B cell (primary cell): Measurements from ENCODE around the gene KCTD5. TPM values are rescaled to one million over a fixed set of nuclear protein-coding genes. Genes with fewer than 3 reads are reported as not detected.

Experiments used
- ATAC-seq: fragments of 200-7000 bp; cut with Tn5 transposase; one replicate; pipeline ENCODE4 v1.10.0; 2021; ENCODE audit warnings: low read depth, mild to moderate bottlenecking, moderate number of reproducible peaks, moderate library complexity
- CTCF ChIA-PET: fragments of 350-600 bp; sonication (Branson Sonifier 250); formaldehyde crosslinking; loops from one replicate; lab custom pipeline; 2021; ENCODE audit warnings: antibody characterized with exemption, inconsistent platforms; lab: Charles Lee
- POLR2A ChIA-PET: fragments of 350-600 bp; sonication (Branson Sonifier 250); formaldehyde crosslinking; loops from one replicate; lab custom pipeline; 2021; ENCODE audit warnings: antibody characterized with exemption; lab: Charles Lee
- DNase-seq: peaks from one replicate; pipeline ENCODE4 v3.0.0; 2013
- H2AFZ ChIP-seq: 2 replicates; pipeline ENCODE4 v1.6.1; 2012; ENCODE audit warnings: mild to moderate bottlenecking, low read depth, low read length; ENCODE audit not compliant: insufficient read depth, poor library complexity, severe bottlenecking
- H3K27ac ChIP-seq, 2 donors: 1 replicate in 1 of 2; 2 replicates in 1 of 2; pipeline ENCODE4 v1.5.1; 2012 to 2013; ENCODE audit warnings: low read length in 2 of 2, mild to moderate bottlenecking in 2 of 2, moderate library complexity in 1 of 2
- H3K27me3 ChIP-seq, 4 experiments: fragments of 200-600 bp in 1 of 4; sonication (generic) in 1 of 4; replicated peaks in 1 of 4; 1 replicate in 2 of 4; 2 replicates in 2 of 4; pipeline versions ENCODE4 v1.6.1 to v1.7.0; 2013 to 2016; ENCODE audit warnings: low read length in 3 of 4, mild to moderate bottlenecking in 2 of 4, mixed read lengths in 1 of 4, moderate library complexity in 1 of 4; ENCODE audit not compliant: insufficient read depth in 4 of 4, control insufficient read depth in 3 of 4; ENCODE audit errors: control extremely low read depth in 1 of 4
- H3K36me3 ChIP-seq, 2 experiments: replicated peaks in 1 of 2; 1 replicate in 1 of 2; 2 replicates in 1 of 2; pipeline versions ENCODE4 v1.6.1 to v1.7.1; 2013; ENCODE audit warnings: low read length in 1 of 2; ENCODE audit not compliant: insufficient read depth in 2 of 2, control insufficient read depth in 1 of 2; ENCODE audit errors: control extremely low read depth in 1 of 2, extremely low read depth in 1 of 2
- H3K4me1 ChIP-seq, 2 donors: fragments of 200-600 bp in 1 of 2; sonication (generic) in 1 of 2; 1 replicate in 1 of 2; 2 replicates in 1 of 2; pipeline versions ENCODE4 v1.5.1 to v1.6.1; 2013 to 2017; ENCODE audit warnings: low read length in 2 of 2; ENCODE audit not compliant: control insufficient read depth in 2 of 2, insufficient read depth in 2 of 2
- H3K4me2 ChIP-seq: replicated peaks from 2 replicates; pipeline ENCODE3; 2012; ENCODE audit warnings: mild to moderate bottlenecking, low read depth, low read length; ENCODE audit not compliant: poor library complexity, severe bottlenecking
- H3K4me3 ChIP-seq, 5 experiments: fragments of 200-600 bp in 1 of 5; sonication (generic) in 1 of 5; 1 replicate in 3 of 5; 2 replicates in 2 of 5; pipeline versions ENCODE4 v1.5.1 to v1.7.0; 2011 to 2016; ENCODE audit warnings: low read length in 4 of 5, mild to moderate bottlenecking in 4 of 5, low read depth in 2 of 5, control low read depth in 1 of 5, moderate library complexity in 1 of 5; ENCODE audit not compliant: insufficient read depth in 1 of 5; ENCODE audit errors: control extremely low read depth in 1 of 5, extremely low read depth in 1 of 5
- H3K79me2 ChIP-seq: fragments of 200-600 bp; sonication (generic); one replicate; pipeline ENCODE4 v1.6.0; 2016; ENCODE audit warnings: low read length; ENCODE audit not compliant: control insufficient read depth, insufficient read depth
- H3K9ac ChIP-seq: fragments of 200-600 bp; sonication (generic); 2 replicates; pipeline ENCODE4 v1.6.1; 2017; ENCODE audit warnings: mild to moderate bottlenecking, low read length, moderate library complexity
- H3K9me3 ChIP-seq, 3 donors: one replicate each; pipeline versions ENCODE4 v1.6.1 to v1.7.1; 2013; ENCODE audit warnings: low read length in 2 of 3; ENCODE audit not compliant: control insufficient read depth in 2 of 3, insufficient read depth in 1 of 3; ENCODE audit errors: control extremely low read depth in 1 of 3
- H4K20me1 ChIP-seq: 2 replicates; pipeline ENCODE4 v1.6.0; 2012; ENCODE audit warnings: mild to moderate bottlenecking, low read length; ENCODE audit not compliant: insufficient read depth, control insufficient read depth, poor library complexity, severe bottlenecking
- H3K27ac Mint-ChIP-seq: one replicate; pipeline ENCODE4 v1.8.0; 2021; ENCODE audit warnings: mixed read lengths
- H3K27me3 Mint-ChIP-seq: one replicate; pipeline ENCODE4 v1.8.0; 2021; ENCODE audit warnings: mixed read lengths
- H3K4me1 Mint-ChIP-seq: one replicate; pipeline ENCODE4 v1.8.0; 2021; ENCODE audit warnings: mixed read lengths
- H3K4me3 Mint-ChIP-seq: one replicate; pipeline ENCODE4 v1.8.0; 2021; ENCODE audit warnings: mixed read lengths
- H3K9me3 Mint-ChIP-seq: one replicate; pipeline ENCODE4 v1.8.0; 2022; ENCODE audit warnings: mixed read lengths; ENCODE audit not compliant: insufficient read depth
- EZH2 ChIP-seq: IDR thresholded peaks from 2 replicates; pipeline ENCODE4 v1.6.1; 2012; ENCODE audit warnings: borderline replicate concordance, low read depth, mild to moderate bottlenecking, moderate library complexity, low read length; ENCODE audit not compliant: insufficient read depth, poor library complexity, severe bottlenecking
- WGBS: methylation state at CpG from one replicate; pipeline ENCODE4 v1.1.5; 2013; ENCODE audit warnings: missing lambda C conversion rate; ENCODE audit not compliant: insufficient coverage; 5-methylcytosine and 5-hydroxymethylcytosine counted together
- intact Hi-C: fragments of 100-400 bp; cut with micrococcal nuclease; formaldehyde crosslinking; loops from one replicate; pipeline ENCODE4 v1.10.0; 2022
- polyA plus RNA-seq: library from polyadenylated mRNA; depleted of rRNA; stranded (reverse); fragments of >200 nt; gene quantifications from 2 replicates; pipeline ENCODE4 v1.2.3, GENCODE V29; 2012
- total RNA-seq, 2 donors: library from RNA; stranded (reverse); fragments of 120-200 nt in 1 of 2; gene quantifications; 1 replicate in 1 of 2; 2 replicates in 1 of 2; pipeline versions ENCODE4 v1.2.3 to v1.2.4, GENCODE V29; 2013 to 2022
- TF ChIP-seq, protein P1 (sequence below): fragments of 200-600 bp; IDR thresholded peaks from one replicate; pipeline ENCODE4 v1.8.0; 2022; ENCODE audit warnings: antibody characterized with exemption, mild to moderate bottlenecking

Gene KCTD5
- total and polyA plus RNA-seq, 2 donors (not counting 1 experiment from before 2014, with no cell fraction given), result 17.2 to 37.3 TPM

DNA sequence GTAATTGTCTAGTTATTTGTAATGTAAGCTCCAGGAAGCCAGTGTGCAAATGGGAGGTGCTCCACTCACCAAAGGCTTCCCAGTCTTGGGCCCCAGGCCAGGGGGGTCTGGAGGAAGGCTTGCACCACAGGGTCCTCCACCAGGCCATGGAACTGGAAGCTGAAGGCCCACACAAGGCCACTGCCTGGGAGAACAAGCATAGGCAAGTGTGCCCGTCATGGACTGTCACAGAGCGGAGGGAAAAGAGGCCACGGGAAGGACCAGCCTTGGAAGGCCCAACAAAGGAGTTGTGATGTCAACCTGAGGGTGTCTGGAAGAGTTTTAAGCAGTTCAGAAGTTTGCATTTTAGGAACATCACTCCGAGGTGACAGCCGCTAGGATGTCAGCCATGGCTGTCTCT, 67.2 kb downstream of the KCTD5 start:
- Histone ChIP-seq H3K9me3 (peaks cover 0 to 10% (median 3%) of the 10 kb centered on the region in 3 donors), H3K4me3 (no peak overlapping the region), H3K27ac (no peak overlapping the region), H2AFZ (no peak overlapping the region), H4K20me1 (peaks cover 17% of the 10 kb centered on the region), H3K27me3 (no peaks in the 10 kb centered on the region), H3K4me1 (peaks cover 21 to 25% of the 10 kb centered on the region in 2 donors), H3K4me2 (no peak overlapping the region), H3K79me2 (peaks cover 37% of the 10 kb centered on the region), H3K36me3 (peaks cover 0 to 3% of the 10 kb centered on the region in 2 experiments), H3K9ac (no peak overlapping the region)
- intact Hi-C loops, result no loop called here
- TF ChIP-seq, protein P1, sequence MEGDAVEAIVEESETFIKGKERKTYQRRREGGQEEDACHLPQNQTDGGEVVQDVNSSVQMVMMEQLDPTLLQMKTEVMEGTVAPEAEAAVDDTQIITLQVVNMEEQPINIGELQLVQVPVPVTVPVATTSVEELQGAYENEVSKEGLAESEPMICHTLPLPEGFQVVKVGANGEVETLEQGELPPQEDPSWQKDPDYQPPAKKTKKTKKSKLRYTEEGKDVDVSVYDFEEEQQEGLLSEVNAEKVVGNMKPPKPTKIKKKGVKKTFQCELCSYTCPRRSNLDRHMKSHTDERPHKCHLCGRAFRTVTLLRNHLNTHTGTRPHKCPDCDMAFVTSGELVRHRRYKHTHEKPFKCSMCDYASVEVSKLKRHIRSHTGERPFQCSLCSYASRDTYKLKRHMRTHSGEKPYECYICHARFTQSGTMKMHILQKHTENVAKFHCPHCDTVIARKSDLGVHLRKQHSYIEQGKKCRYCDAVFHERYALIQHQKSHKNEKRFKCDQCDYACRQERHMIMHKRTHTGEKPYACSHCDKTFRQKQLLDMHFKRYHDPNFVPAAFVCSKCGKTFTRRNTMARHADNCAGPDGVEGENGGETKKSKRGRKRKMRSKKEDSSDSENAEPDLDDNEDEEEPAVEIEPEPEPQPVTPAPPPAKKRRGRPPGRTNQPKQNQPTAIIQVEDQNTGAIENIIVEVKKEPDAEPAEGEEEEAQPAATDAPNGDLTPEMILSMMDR, result no peak
- no peak for TF ChIP-seq EZH2
- H3K4me3 Mint-ChIP-seq, result no peak overlapping the region
- H3K9me3 Mint-ChIP-seq, result peaks cover 2% of the 10 kb centered on the region
- DNase-seq (no peak), ATAC-seq (no peak)
- H3K27me3 Mint-ChIP-seq, result no peaks in the 10 kb centered on the region
- H3K27ac Mint-ChIP-seq, result peak overlapping the region; percentile 61
- WGBS, result 98% methylated on average over 5 of the region's 5 CpGs
- H3K4me1 Mint-ChIP-seq, result peaks cover 24% of the 10 kb centered on the region
- CTCF ChIA-PET, result no interaction called here
- POLR2A ChIA-PET, result no interaction called here

DNA sequence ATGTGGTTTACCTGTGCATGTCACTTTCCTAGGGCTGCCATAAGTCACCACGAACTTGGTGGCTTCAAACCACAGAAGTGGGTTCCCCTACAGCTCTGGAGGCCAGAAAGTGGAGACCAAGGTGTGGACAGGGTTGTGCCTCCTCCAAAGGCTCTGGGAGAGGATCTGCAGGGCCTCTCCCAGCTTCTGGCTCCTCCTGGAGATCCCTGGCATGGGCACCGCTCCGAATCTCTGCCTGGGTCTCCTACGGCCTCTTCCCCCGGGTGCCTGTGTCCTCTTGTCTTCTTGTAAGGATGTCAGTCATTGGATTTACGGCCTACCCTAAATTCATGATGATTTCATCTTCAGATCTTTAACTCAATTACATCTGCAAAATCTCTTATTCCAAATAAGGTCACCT, 67.6 kb downstream of the KCTD5 start:
- Mint-ChIP-seq H3K27me3 (no peaks in the 10 kb centered on the region), H3K27ac (peak overlapping the region; percentile 20), H3K4me1 (peaks cover 29% of the 10 kb centered on the region), H3K4me3 (no peak overlapping the region), H3K9me3 (peaks cover 2% of the 10 kb centered on the region)
- H3K36me3 ChIP-seq, result peaks cover 0 to 4% of the 10 kb centered on the region in 2 experiments
- intact Hi-C loops, result loop anchor here (5.0 kb wide), 1 partner anchor 272 kb away; the partner anchor contains the start of genes HCFC1R1, THOC6 and TNFRSF12A
- no peaks in the 10 kb centered on the region for H3K27me3 ChIP-seq
- H3K9ac ChIP-seq, result no peak overlapping the region
- WGBS, result 91% methylated on average over 4 of the region's 6 CpGs
- H3K27ac ChIP-seq, result no peak overlapping the region
- peaks cover 41% of the 10 kb centered on the region for H3K79me2 ChIP-seq
- ATAC-seq (no peak), DNase-seq (no peak)
- ChIA-PET POLR2A (no interaction called here), CTCF (no interaction called here)
- H2AFZ ChIP-seq, result no peak overlapping the region
- H3K4me3 ChIP-seq, result no peak overlapping the region
- peaks cover 0 to 10% (median 3%) of the 10 kb centered on the region in 3 donors for H3K9me3 ChIP-seq
- H3K4me2 ChIP-seq, result no peak overlapping the region
- TF ChIP-seq, protein P1, result no peak
- no peak for TF ChIP-seq EZH2
- H4K20me1 ChIP-seq, result peaks cover 22% of the 10 kb centered on the region
- peaks cover 26 to 30% of the 10 kb centered on the region in 2 donors for H3K4me1 ChIP-seq
